Thyroid gland (tissue), 4 donors: ENCODE results near the gene OGG1. TPM values are rescaled to one million over a fixed set of nuclear protein-coding genes. Genes with fewer than 3 reads are reported as not detected.

ENCODE experiments used
- DNase-seq, 2 donors: peaks; one replicate each; pipeline ENCODE4 v3.0.0-alpha.2; 2019
- H3K27ac ChIP-seq, 3 donors: fragments of 200-600 bp; sonication (generic); 1 replicate in 2 of 3; 2 replicates in 1 of 3; pipeline ENCODE4 v1.5.1; 2016 to 2019; ENCODE audit warnings: mild to moderate bottlenecking in 1 of 3, moderate library complexity in 1 of 3
- H3K27me3 ChIP-seq: fragments of 200-600 bp; sonication (generic); one replicate; pipeline ENCODE4 v1.5.1; 2019
- H3K36me3 ChIP-seq, 2 donors: fragments of 200-600 bp; sonication (generic); one replicate each; pipeline ENCODE4 v1.5.1; 2016 to 2019
- H3K4me1 ChIP-seq, 2 donors: fragments of 200-600 bp; sonication (generic); one replicate each; pipeline ENCODE4 v1.5.1; 2017 to 2019
- H3K4me3 ChIP-seq, 3 donors: fragments of 200-600 bp; sonication (generic); replicated peaks in 1 of 3; 1 replicate in 2 of 3; 2 replicates in 1 of 3; pipeline ENCODE4 v1.5.1; 2016; ENCODE audit warnings: mild to moderate bottlenecking in 1 of 3
- H3K9me3 ChIP-seq: fragments of 200-600 bp; sonication (generic); one replicate; pipeline ENCODE4 v1.5.1; 2017
- CTCF ChIP-seq, 6 experiments: fragments of 200-600 bp in 3 of 6; fragments of 450-650 bp in 3 of 6; sonication (generic) in 3 of 6; IDR thresholded peaks; one replicate each; pipeline ENCODE4 v1.5.1; 2016 to 2019; ENCODE audit warnings: antibody characterized with exemption in 6 of 6, mild to moderate bottlenecking in 2 of 6, inconsistent platforms in 1 of 6, moderate library complexity in 1 of 6
- POLR2A ChIP-seq, 2 donors: fragments of 450-650 bp; IDR thresholded peaks; one replicate each; pipeline ENCODE4 v1.6.1; 2017; ENCODE audit warnings: antibody characterized with exemption in 2 of 2, mild to moderate bottlenecking in 2 of 2, moderate library complexity in 1 of 2
- WGBS, 2 donors: methylation state at CpG; one replicate each; pipeline ENCODE4 v1.1.5; 2017; 5-methylcytosine and 5-hydroxymethylcytosine counted together
- intact Hi-C: fragments of 100-400 bp; cut with DNase I; formaldehyde crosslinking; loops from one replicate; pipeline ENCODE4 v1.15.1; 2023
- total RNA-seq, 4 donors: library from RNA; depleted of rRNA; stranded (reverse); fragments of >200 nt; gene quantifications; one replicate each; pipeline ENCODE4 v1.2.3, GENCODE V29; 2016

OGG1 gene
- total RNA-seq, 4 donors from 2014 or later: 23.7 to 46.6 (median 30.3) TPM

DNA sequence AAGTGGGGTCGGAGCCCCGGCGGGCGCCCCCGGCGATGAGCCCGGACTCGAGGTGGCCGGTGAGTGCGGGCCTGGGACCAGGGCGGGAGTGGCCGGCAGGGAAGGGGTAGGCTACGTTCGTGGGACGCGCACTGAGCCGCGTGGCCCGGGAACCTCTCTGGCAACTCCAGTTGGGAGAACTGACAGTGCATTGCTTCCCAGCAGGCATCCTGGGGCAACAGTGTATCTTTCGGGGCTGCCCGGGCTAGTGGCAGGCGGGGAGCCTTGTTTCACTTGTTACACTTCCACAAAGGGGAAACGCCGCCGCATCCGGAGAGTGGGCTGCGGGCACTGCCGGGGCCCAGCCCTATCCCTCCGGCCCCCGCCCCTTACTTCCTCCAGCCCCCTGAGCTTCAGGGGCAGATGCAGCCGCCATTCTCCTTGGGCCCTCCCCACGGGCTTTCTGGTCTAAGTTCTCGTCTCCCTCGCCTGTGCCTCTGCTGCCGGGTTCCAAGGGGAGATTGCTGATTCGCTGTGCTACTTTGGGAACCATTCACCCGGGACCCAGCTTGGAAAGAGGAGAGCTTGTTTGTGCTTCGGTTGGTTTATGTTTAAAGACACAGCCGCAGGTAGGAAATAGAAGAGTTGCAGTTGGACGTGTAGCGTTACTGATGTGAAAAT lies 17.5 kb upstream of the OGG1 start:
- H3K27ac ChIP-seq: peak overlapping the region; percentile 92 to 100 (median 99)
- H3K9me3 ChIP-seq: no peaks in the 10 kb centered on the region
- H3K27me3 ChIP-seq: no peaks in the 10 kb centered on the region
- H3K4me3 ChIP-seq: peak overlapping the region; percentile 29 to 99 (median 91)
- intact Hi-C loops: loop anchor here (2.0 to 10.0 kb wide), 2 partner anchors 17 to 227 kb away; partner anchors contain the start of gene OGG1
- peak; percentile 58 to 61 for DNase-seq
- 1 to 5% methylated on average over 11 to 19 of the region's 41 CpGs for WGBS, 2 donors
- H3K36me3 ChIP-seq: peaks cover 13 to 20% of the 10 kb centered on the region in 2 donors
- TF ChIP-seq POLR2A (IDR thresholded peaks at IDR 0.05): no peak
- TF ChIP-seq CTCF (IDR thresholded peaks at IDR 0.05): no peak
- H3K4me1 ChIP-seq: peaks cover 19 to 20% of the 10 kb centered on the region in 2 donors

GRCh38 chr3:9732740-9733115 lies 17.0 kb upstream of the OGG1 start:
- Histone ChIP-seq H3K4me3 (peak overlapping the region in 2 of 3 donors; percentile 91 to 99), H3K27ac (peak overlapping the region in 2 of 3 donors; percentile 92 to 100), H3K4me1 (peaks cover 19 to 20% of the 10 kb centered on the region in 2 donors), H3K9me3 (no peaks in the 10 kb centered on the region), H3K27me3 (no peaks in the 10 kb centered on the region), H3K36me3 (peaks cover 18 to 25% of the 10 kb centered on the region in 2 donors)
- intact Hi-C loops: loop anchor here (2.0 to 10.0 kb wide), 2 partner anchors 16 to 228 kb away; partner anchors contain the start of gene OGG1
- whole genome bisulfite sequencing, 2 donors: 14 to 30% methylated on average over 4 to 6 of the region's 7 CpGs
- TF ChIP-seq CTCF (IDR thresholded peaks at IDR 0.05) (no peak), POLR2A (IDR thresholded peaks at IDR 0.05) (no peak)
- DNase-seq: peak; percentile 21 to 41

- WGBS, 2 donors: 88 to 89% methylated on average over 2 of the region's 2 CpGs
- Histone ChIP-seq H3K36me3 (peaks cover 56 to 64% of the 10 kb centered on the region in 2 donors), H3K4me1 (peaks cover 14 to 16% of the 10 kb centered on the region in 2 donors), H3K4me3 (no peak overlapping the region), H3K27ac (no peak overlapping the region), H3K9me3 (no peaks in the 10 kb centered on the region), H3K27me3 (no peaks in the 10 kb centered on the region)
- intact Hi-C loops: loop anchor here (10.0 kb wide), 1 partner anchor 232 kb away; no protein-coding TSS in a partner anchor
- no peak for DNase-seq
- TF ChIP-seq CTCF (IDR thresholded peaks at IDR 0.05) (no peak), POLR2A (IDR thresholded peaks at IDR 0.05) (no peak)
These were observed 12.9 kb upstream of the OGG1 start for GRCh38 chr3:9736831-9737230.

DNA sequence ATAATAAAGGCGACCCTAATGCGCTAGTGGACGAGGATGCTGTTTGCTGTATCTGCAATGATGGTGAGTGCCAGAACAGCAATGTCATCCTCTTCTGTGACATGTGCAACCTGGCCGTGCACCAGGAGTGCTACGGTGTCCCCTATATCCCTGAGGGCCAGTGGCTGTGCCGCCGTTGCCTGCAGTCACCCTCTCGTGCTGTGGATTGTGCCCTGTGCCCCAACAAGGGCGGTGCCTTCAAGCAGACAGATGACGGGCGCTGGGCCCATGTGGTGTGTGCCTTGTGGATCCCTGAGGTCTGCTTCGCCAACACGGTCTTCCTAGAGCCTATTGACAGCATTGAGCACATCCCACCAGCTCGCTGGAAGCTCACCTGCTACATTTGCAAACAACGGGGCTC lies 10.6 kb upstream of the OGG1 start:
- H3K4me1 ChIP-seq: no peaks in the 10 kb centered on the region
- H3K27ac ChIP-seq: no peak overlapping the region
- DNase-seq: no peak
- H3K4me3 ChIP-seq: no peak overlapping the region
- no peak for TF ChIP-seq POLR2A (IDR thresholded peaks at IDR 0.05)
- no peak for TF ChIP-seq CTCF (IDR thresholded peaks at IDR 0.05)
- H3K9me3 ChIP-seq: no peaks in the 10 kb centered on the region
- H3K27me3 ChIP-seq: no peaks in the 10 kb centered on the region
- H3K36me3 ChIP-seq: peaks cover 78 to 86% of the 10 kb centered on the region in 2 donors
- 90 to 91% methylated on average over 11 to 14 of the region's 15 CpGs for WGBS, 2 donors
- intact Hi-C loops: loop anchor here (10.0 kb wide), 1 partner anchor 234 kb away; no protein-coding TSS in a partner anchor

GRCh38 chr3:9742560-9742959 lies 7.2 kb upstream of the OGG1 start:
- Histone ChIP-seq H3K4me3 (no peak overlapping the region), H3K4me1 (no peaks in the 10 kb centered on the region), H3K36me3 (peaks cover 96% of the 10 kb centered on the region in 2 donors), H3K9me3 (no peaks in the 10 kb centered on the region), H3K27me3 (no peaks in the 10 kb centered on the region), H3K27ac (no peak overlapping the region)
- TF ChIP-seq POLR2A (IDR thresholded peaks at IDR 0.05) (no peak), CTCF (IDR thresholded peaks at IDR 0.05) (no peak)
- WGBS, 2 donors: 94 to 100% methylated on average over 1 of the region's 1 CpG
- DNase-seq: no peak
- intact Hi-C loops: no loop called here
